Liver (tissue), 9 donors: ENCODE results near the gene PPFIA2. TPM values are rescaled to one million over a fixed set of nuclear protein-coding genes. Genes with fewer than 3 reads are reported as not detected.

Experiments
- DNase-seq: peaks from one replicate; pipeline ENCODE4 v3.0.0-alpha.2; 2017; ENCODE audit warnings: low spot score
- H3K27ac ChIP-seq, 2 donors: one replicate each; pipeline ENCODE4 v1.7.0; 2013; ENCODE audit warnings: inconsistent platforms in 2 of 2, low read length in 2 of 2, control low read depth in 1 of 2, low read depth in 1 of 2, mild to moderate bottlenecking in 1 of 2
- H3K27me3 ChIP-seq, 4 donors: one replicate each; pipeline versions ENCODE4 v1.6.1 to v1.7.0; 2013; ENCODE audit warnings: low read length in 3 of 4, inconsistent platforms in 1 of 4, mild to moderate bottlenecking in 1 of 4, moderate library complexity in 1 of 4; ENCODE audit not compliant: control insufficient read depth in 4 of 4, insufficient read depth in 4 of 4
- H3K36me3 ChIP-seq, 4 donors: one replicate each; pipeline versions ENCODE4 v1.6.1 to v1.7.0; 2013; ENCODE audit warnings: low read length in 3 of 4, mild to moderate bottlenecking in 3 of 4, low read depth in 1 of 4, moderate library complexity in 1 of 4; ENCODE audit not compliant: control insufficient read depth in 4 of 4, insufficient read depth in 3 of 4
- H3K4me1 ChIP-seq, 4 donors: one replicate each; pipeline versions ENCODE4 v1.6.1 to v1.7.0; 2013; ENCODE audit warnings: low read length in 3 of 4, mild to moderate bottlenecking in 3 of 4, moderate library complexity in 1 of 4; ENCODE audit not compliant: control insufficient read depth in 4 of 4, insufficient read depth in 4 of 4
- H3K4me3 ChIP-seq, 3 donors: one replicate each; pipeline versions ENCODE4 v1.6.1 to v1.7.0; 2013; ENCODE audit warnings: low read length in 3 of 3, control low read depth in 1 of 3, low read depth in 1 of 3, mild to moderate bottlenecking in 1 of 3
- H3K9ac ChIP-seq, 2 donors: one replicate each; pipeline ENCODE4 v1.7.0; 2013; ENCODE audit warnings: low read length in 2 of 2, mild to moderate bottlenecking in 2 of 2, moderate library complexity in 2 of 2, control low read depth in 1 of 2, low read depth in 1 of 2
- H3K9me3 ChIP-seq, 4 donors: one replicate each; pipeline versions ENCODE4 v1.6.1 to v1.7.0; 2013; ENCODE audit warnings: low read length in 3 of 4; ENCODE audit not compliant: control insufficient read depth in 4 of 4
- FOXA1 ChIP-seq: IDR thresholded peaks from 2 replicates; pipeline ENCODE4 v1.6.1; 2016; ENCODE audit warnings: antibody characterized with exemption
- FOXA2 ChIP-seq: IDR thresholded peaks from 2 replicates; pipeline ENCODE4 v1.6.1; 2016; ENCODE audit warnings: antibody characterized with exemption
- GABPA ChIP-seq, 2 donors: IDR thresholded peaks in 1 of 2; conservative IDR thresholded peaks in 1 of 2; 2 replicates each; pipeline ENCODE4 v1.6.1; 2016; ENCODE audit warnings: antibody characterized with exemption in 2 of 2, mild to moderate bottlenecking in 1 of 2, moderate library complexity in 1 of 2
- HNF4A ChIP-seq, 2 donors: conservative IDR thresholded peaks; 2 replicates each; pipeline ENCODE4 v1.6.1; 2016; ENCODE audit warnings: antibody characterized with exemption in 2 of 2, mild to moderate bottlenecking in 2 of 2
- JUND ChIP-seq, 2 donors: IDR thresholded peaks; 2 replicates each; pipeline ENCODE4 v1.6.1; 2016; ENCODE audit warnings: antibody characterized with exemption in 2 of 2
- NR2F2 ChIP-seq: IDR thresholded peaks from 2 replicates; pipeline ENCODE4 v1.6.1; 2016; ENCODE audit warnings: antibody characterized with exemption
- RAD21 ChIP-seq, 2 donors: IDR thresholded peaks; 2 replicates each; pipeline ENCODE4 v1.6.1; 2016; ENCODE audit warnings: antibody characterized with exemption in 2 of 2, mild to moderate bottlenecking in 2 of 2
- RXRA ChIP-seq, 2 donors: IDR thresholded peaks; 2 replicates each; pipeline ENCODE4 v1.6.1; 2017 to 2018; ENCODE audit warnings: antibody characterized with exemption in 2 of 2, mild to moderate bottlenecking in 1 of 2
- SP1 ChIP-seq: IDR thresholded peaks from 2 replicates; pipeline ENCODE4 v1.6.1; 2018; ENCODE audit warnings: antibody characterized with exemption, mild to moderate bottlenecking
- TAF1 ChIP-seq: conservative IDR thresholded peaks from 2 replicates; pipeline ENCODE4 v1.6.1; 2016; ENCODE audit warnings: antibody characterized with exemption, mild to moderate bottlenecking
- YY1 ChIP-seq: IDR thresholded peaks from 2 replicates; pipeline ENCODE4 v1.6.1; 2016; ENCODE audit warnings: antibody characterized with exemption, mild to moderate bottlenecking
- WGBS: extraction: QIAGEN DNeasy Blood & Tissue Kit; methylation state at CpG from one replicate; pipeline ENCODE4 v1.1.7; 2013; 5-methylcytosine and 5-hydroxymethylcytosine counted together
- polyA plus RNA-seq, 2 donors: library from polyadenylated mRNA; stranded (reverse) in 1 of 2; unstranded in 1 of 2; fragments of 200-250 nt in 1 of 2; fragments of >200 nt in 1 of 2; fragmentation: Nextera tagmentation in 1 of 2; extraction: Ambion mirVana in 1 of 2; gene quantifications; one replicate each; pipeline versions ENCODE4 v1.2.1 to v1.2.3, GENCODE V29; 2013 to 2015
- total RNA-seq, 2 donors: library from RNA; depleted of rRNA; stranded (reverse); fragments of >200 nt; gene quantifications; one replicate each; pipeline ENCODE4 v1.2.3, GENCODE V29; 2014
- TF ChIP-seq, protein P1 (sequence below): IDR thresholded peaks from 2 replicates; pipeline ENCODE4 v1.6.1; 2016; ENCODE audit warnings: antibody characterized with exemption, mild to moderate bottlenecking
- TF ChIP-seq, protein P2 (sequence below): fragments of 150-350 bp; IDR thresholded peaks from 2 replicates; pipeline ENCODE4 v1.5.1; 2017; ENCODE audit warnings: improper control_type of control experiment, low read depth, low read length; ENCODE audit not compliant: missing input control
- TF ChIP-seq, protein P3 (sequence below): IDR thresholded peaks from 2 replicates; pipeline ENCODE4 v1.6.1; 2016; ENCODE audit warnings: antibody characterized with exemption
- TF ChIP-seq, protein P4 (sequence below): IDR thresholded peaks from 2 replicates; pipeline ENCODE4 v1.6.1; 2016; ENCODE audit warnings: antibody characterized with exemption
- donor health status: healthy.
- donor health status: healthy.
- donor health status: healthy.
- donor health status: healthy.
- donor health status: healthy.

PPFIA2 gene
- total and polyA plus RNA-seq, 4 donors = 0.05 to 0.50 (median 0.22) TPM; not detected in 1

DNA sequence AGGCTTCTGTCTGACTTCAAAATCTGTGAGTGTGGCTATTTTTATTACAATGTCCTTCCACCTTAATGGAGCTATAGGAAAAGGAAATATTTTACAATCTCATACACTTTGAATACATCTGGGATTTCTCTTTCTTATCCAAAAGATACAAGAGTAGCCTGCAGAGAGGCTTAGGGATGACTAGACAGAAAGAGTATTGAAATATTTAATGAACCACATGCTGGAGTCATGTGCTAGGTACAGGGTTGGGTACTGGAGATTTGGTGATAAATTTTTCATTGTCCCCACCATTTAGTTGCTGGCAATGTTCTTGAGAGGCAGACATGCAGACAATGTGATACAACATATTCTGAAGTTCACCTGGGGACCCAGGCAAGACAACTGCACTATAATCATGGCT is 126.0 kb downstream of the PPFIA2 start (continued):
- TF ChIP-seq, protein P1, sequence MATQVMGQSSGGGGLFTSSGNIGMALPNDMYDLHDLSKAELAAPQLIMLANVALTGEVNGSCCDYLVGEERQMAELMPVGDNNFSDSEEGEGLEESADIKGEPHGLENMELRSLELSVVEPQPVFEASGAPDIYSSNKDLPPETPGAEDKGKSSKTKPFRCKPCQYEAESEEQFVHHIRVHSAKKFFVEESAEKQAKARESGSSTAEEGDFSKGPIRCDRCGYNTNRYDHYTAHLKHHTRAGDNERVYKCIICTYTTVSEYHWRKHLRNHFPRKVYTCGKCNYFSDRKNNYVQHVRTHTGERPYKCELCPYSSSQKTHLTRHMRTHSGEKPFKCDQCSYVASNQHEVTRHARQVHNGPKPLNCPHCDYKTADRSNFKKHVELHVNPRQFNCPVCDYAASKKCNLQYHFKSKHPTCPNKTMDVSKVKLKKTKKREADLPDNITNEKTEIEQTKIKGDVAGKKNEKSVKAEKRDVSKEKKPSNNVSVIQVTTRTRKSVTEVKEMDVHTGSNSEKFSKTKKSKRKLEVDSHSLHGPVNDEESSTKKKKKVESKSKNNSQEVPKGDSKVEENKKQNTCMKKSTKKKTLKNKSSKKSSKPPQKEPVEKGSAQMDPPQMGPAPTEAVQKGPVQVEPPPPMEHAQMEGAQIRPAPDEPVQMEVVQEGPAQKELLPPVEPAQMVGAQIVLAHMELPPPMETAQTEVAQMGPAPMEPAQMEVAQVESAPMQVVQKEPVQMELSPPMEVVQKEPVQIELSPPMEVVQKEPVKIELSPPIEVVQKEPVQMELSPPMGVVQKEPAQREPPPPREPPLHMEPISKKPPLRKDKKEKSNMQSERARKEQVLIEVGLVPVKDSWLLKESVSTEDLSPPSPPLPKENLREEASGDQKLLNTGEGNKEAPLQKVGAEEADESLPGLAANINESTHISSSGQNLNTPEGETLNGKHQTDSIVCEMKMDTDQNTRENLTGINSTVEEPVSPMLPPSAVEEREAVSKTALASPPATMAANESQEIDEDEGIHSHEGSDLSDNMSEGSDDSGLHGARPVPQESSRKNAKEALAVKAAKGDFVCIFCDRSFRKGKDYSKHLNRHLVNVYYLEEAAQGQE = no peak
- TF ChIP-seq RAD21 (IDR thresholded peaks at IDR 0.05) (no peak), HNF4A (conservative IDR thresholded peaks at IDR 0.05) (no peak)

DNA sequence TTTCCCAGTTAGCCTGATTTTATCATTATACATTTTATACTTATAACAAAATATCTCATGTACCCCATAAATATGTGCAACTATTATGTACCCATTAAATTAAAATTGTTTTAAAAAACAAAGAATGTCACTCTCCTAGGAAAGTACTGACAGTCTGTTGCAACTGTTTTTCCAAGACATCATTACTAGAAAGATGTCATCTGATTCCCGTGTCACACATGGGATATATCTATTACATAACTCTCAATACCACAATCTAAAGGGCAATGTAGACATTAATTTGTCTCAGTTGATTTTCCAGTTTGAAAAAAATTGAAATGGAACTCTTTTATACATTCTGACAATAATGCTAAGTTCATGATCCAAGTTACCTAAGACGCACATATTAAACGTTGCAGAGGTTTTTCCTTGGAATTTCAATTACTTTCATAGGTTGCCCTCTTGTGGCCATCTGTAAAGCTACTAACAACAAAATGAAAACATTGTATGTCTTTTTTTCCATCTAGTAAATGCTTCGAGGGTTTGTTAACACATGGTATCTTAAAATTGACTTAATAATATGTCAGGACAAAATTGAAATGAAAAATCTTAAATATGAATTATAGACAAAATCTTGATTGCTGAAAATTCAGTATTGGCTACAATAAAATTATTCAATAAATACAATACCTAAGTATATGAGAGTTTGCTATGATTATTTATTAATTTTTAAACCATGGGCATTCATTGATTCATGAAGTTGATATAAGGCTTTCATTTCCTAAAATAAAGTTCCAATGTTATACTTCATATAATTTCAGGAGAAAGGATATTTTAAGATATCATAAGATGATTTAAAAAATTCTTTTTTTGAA is 131.6 kb downstream of the PPFIA2 start:
- H3K9ac ChIP-seq = no peak overlapping the region
- no peak for TF ChIP-seq JUND (IDR thresholded peaks at IDR 0.05)
- no peak for TF ChIP-seq TAF1
- TF ChIP-seq YY1 = no peak
- TF ChIP-seq GABPA (IDR thresholded peaks at IDR 0.05 in 1 of 2, conservative IDR thresholded peaks at IDR 0.05 in 1 of 2) = no peak
- TF ChIP-seq SP1 = no peak
- TF ChIP-seq NR2F2 = no peak
- TF ChIP-seq, protein P2, sequence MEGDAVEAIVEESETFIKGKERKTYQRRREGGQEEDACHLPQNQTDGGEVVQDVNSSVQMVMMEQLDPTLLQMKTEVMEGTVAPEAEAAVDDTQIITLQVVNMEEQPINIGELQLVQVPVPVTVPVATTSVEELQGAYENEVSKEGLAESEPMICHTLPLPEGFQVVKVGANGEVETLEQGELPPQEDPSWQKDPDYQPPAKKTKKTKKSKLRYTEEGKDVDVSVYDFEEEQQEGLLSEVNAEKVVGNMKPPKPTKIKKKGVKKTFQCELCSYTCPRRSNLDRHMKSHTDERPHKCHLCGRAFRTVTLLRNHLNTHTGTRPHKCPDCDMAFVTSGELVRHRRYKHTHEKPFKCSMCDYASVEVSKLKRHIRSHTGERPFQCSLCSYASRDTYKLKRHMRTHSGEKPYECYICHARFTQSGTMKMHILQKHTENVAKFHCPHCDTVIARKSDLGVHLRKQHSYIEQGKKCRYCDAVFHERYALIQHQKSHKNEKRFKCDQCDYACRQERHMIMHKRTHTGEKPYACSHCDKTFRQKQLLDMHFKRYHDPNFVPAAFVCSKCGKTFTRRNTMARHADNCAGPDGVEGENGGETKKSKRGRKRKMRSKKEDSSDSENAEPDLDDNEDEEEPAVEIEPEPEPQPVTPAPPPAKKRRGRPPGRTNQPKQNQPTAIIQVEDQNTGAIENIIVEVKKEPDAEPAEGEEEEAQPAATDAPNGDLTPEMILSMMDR = peak; percentile 57
- TF ChIP-seq RAD21 (IDR thresholded peaks at IDR 0.05) = peak; percentile 80 to 84
- TF ChIP-seq, protein P1 = no peak
- no peak for TF ChIP-seq HNF4A (conservative IDR thresholded peaks at IDR 0.05)
- no peak for TF ChIP-seq FOXA1
- no peak for TF ChIP-seq FOXA2
- TF ChIP-seq, protein P3, sequence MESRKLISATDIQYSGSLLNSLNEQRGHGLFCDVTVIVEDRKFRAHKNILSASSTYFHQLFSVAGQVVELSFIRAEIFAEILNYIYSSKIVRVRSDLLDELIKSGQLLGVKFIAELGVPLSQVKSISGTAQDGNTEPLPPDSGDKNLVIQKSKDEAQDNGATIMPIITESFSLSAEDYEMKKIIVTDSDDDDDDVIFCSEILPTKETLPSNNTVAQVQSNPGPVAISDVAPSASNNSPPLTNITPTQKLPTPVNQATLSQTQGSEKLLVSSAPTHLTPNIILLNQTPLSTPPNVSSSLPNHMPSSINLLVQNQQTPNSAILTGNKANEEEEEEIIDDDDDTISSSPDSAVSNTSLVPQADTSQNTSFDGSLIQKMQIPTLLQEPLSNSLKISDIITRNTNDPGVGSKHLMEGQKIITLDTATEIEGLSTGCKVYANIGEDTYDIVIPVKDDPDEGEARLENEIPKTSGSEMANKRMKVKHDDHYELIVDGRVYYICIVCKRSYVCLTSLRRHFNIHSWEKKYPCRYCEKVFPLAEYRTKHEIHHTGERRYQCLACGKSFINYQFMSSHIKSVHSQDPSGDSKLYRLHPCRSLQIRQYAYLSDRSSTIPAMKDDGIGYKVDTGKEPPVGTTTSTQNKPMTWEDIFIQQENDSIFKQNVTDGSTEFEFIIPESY = no peak
- TF ChIP-seq, protein P4, sequence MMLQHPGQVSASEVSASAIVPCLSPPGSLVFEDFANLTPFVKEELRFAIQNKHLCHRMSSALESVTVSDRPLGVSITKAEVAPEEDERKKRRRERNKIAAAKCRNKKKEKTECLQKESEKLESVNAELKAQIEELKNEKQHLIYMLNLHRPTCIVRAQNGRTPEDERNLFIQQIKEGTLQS = no peak
- no peak for TF ChIP-seq RXRA (IDR thresholded peaks at IDR 0.05)
- H3K36me3 ChIP-seq = no peaks in the 10 kb centered on the region
- no peaks in the 10 kb centered on the region for H3K27me3 ChIP-seq
- no peak overlapping the region for H3K27ac ChIP-seq
- no peak overlapping the region for H3K4me3 ChIP-seq
- DNase-seq = no peak
- H3K4me1 ChIP-seq = no peaks in the 10 kb centered on the region
- 16% methylated on average over 4 of the region's 4 CpGs for WGBS
- H3K9me3 ChIP-seq = no peaks in the 10 kb centered on the region
